Lower leg skin (tissue), 4 donors: ENCODE data around the gene PKP4. TPM values are rescaled to one million over a fixed set of nuclear protein-coding genes. Genes with fewer than 3 reads are reported as not detected.
A peak's percentile ranks its signal among the peaks of the same experiment; 100 is the strongest.

Experiments used
- DNase-seq, 2 donors: peaks; one replicate each; pipeline ENCODE4 v3.0.0-alpha.2; 2019; ENCODE audit warnings: low spot score in 2 of 2
- H3K4me3 ChIP-seq: fragments of 200-600 bp; sonication (generic); 2 replicates; pipeline ENCODE4 v1.5.1; 2017; ENCODE audit warnings: mild to moderate bottlenecking, low read depth; ENCODE audit not compliant: poor library complexity, severe bottlenecking
- CTCF ChIP-seq, 3 donors: fragments of 450-650 bp; IDR thresholded peaks; one replicate each; pipeline ENCODE4 v1.5.1; 2016; ENCODE audit warnings: antibody characterized with exemption in 3 of 3, mild to moderate bottlenecking in 3 of 3, moderate library complexity in 2 of 3
- POLR2A ChIP-seq, 2 donors: fragments of 450-650 bp; IDR thresholded peaks; one replicate each; pipeline ENCODE4 v1.6.1; 2016 to 2017; ENCODE audit warnings: antibody characterized with exemption in 2 of 2, mild to moderate bottlenecking in 1 of 2, moderate library complexity in 1 of 2
- WGBS, 2 donors: methylation state at CpG; one replicate each; pipeline ENCODE4 v1.1.5; 2018; 5-methylcytosine and 5-hydroxymethylcytosine counted together
- intact Hi-C: fragments of 100-400 bp; cut with DNase I; formaldehyde crosslinking; loops from one replicate; pipeline ENCODE4 v1.15.0; 2023; ENCODE audit warnings: low total_unique reads
- total RNA-seq, 4 donors: library from RNA; depleted of rRNA; stranded (reverse); fragments of >200 nt; gene quantifications; one replicate each; pipeline ENCODE4 v1.1.0, GENCODE V29; 2016

The PKP4 gene
- total RNA-seq, 4 donors from 2014 or later, result 28.0 to 71.0 (median 43.6) TPM

GRCh38 chr2:158714420-158714819 is 257.7 kb downstream of the PKP4 start:
- intact Hi-C loops, result no loop called here
- 69 to 73% methylated on average over 4 of the region's 4 CpGs for WGBS, 2 donors
- no peak overlapping the region for H3K4me3 ChIP-seq
- TF ChIP-seq CTCF (IDR thresholded peaks at IDR 0.05) (no peak), POLR2A (IDR thresholded peaks at IDR 0.05) (no peak)
- peak in 1 of 2 donors; percentile 63 for DNase-seq

- WGBS, 2 donors, result 86 to 95% methylated on average over 1 of the region's 1 CpG
- intact Hi-C loops, result no loop called here
- no peak for TF ChIP-seq CTCF (IDR thresholded peaks at IDR 0.05)
- TF ChIP-seq POLR2A (IDR thresholded peaks at IDR 0.05), result no peak
- H3K4me3 ChIP-seq, result no peak overlapping the region
- no peak for DNase-seq
These were observed 258.6 kb downstream of the PKP4 start for GRCh38 chr2:158715357-158715756.

GRCh38 chr2:158716121-158716791 is 259.5 kb downstream of the PKP4 start:
- TF ChIP-seq POLR2A (IDR thresholded peaks at IDR 0.05), result no peak
- intact Hi-C loops, result no loop called here
- no peak overlapping the region for H3K4me3 ChIP-seq
- 63 to 70% methylated on average over 5 of the region's 5 CpGs for WGBS, 2 donors
- peak in 1 of 2 donors; percentile 78 for DNase-seq

- 82 to 86% methylated on average over 10 of the region's 10 CpGs for WGBS, 2 donors
- peak in 1 of 2 donors; percentile 56 for DNase-seq
- no peak overlapping the region for H3K4me3 ChIP-seq
- intact Hi-C loops, result no loop called here
- TF ChIP-seq CTCF (IDR thresholded peaks at IDR 0.05) (no peak), POLR2A (IDR thresholded peaks at IDR 0.05) (no peak)
These were observed 260.2 kb downstream of the PKP4 start for GRCh38 chr2:158716921-158717320.

- 84 to 90% methylated on average over 14 of the region's 14 CpGs for WGBS, 2 donors
- DNase-seq, result peak in 1 of 2 donors; percentile 46
- H3K4me3 ChIP-seq, result no peak overlapping the region
- no peak for TF ChIP-seq POLR2A (IDR thresholded peaks at IDR 0.05)
- no peak for TF ChIP-seq CTCF (IDR thresholded peaks at IDR 0.05)
- intact Hi-C loops, result no loop called here
These were observed 260.8 kb downstream of the PKP4 start for GRCh38 chr2:158717366-158718195.

- H3K4me3 ChIP-seq, result no peak overlapping the region
- TF ChIP-seq CTCF (IDR thresholded peaks at IDR 0.05) (no peak), POLR2A (IDR thresholded peaks at IDR 0.05) (no peak)
- intact Hi-C loops, result no loop called here
- peak; percentile 8 to 72 for DNase-seq
These were observed 261.4 kb downstream of the PKP4 start for GRCh38 chr2:158718196-158718585.
